HG03457 (cell line): ENCODE results near the gene HAND1.
A peak's percentile ranks its signal among the peaks of the same experiment; 100 is the strongest.

Experiments
- ATAC-seq: cut with Tn5 transposase; IDR thresholded peaks from one replicate; pipeline ENCODE4 v1.9.1; 2021; ENCODE audit warnings: moderate number of reproducible peaks; ENCODE audit not compliant: unreplicated experiment

The HAND1 gene

GRCh38 chr5:154506049-154506715 is 28.2 kb upstream of the HAND1 start:
- no peak for ATAC-seq

GRCh38 chr5:154505567-154505966 is 27.5 kb upstream of the HAND1 start:
- ATAC-seq: no peak

GRCh38 chr5:154503698-154504039 is 25.6 kb upstream of the HAND1 start:
- no peak for ATAC-seq

GRCh38 chr5:154502180-154502579 is 24.2 kb upstream of the HAND1 start:
- no peak for ATAC-seq

GRCh38 chr5:154501566-154501965 is 23.5 kb upstream of the HAND1 start:
- no peak for ATAC-seq

- no peak for ATAC-seq
Observed at GRCh38 chr5:154498994-154499393, 21.0 kb upstream of the HAND1 start.

- ATAC-seq: no peak
Observed at GRCh38 chr5:154498591-154498990, 20.6 kb upstream of the HAND1 start.

GRCh38 chr5:154494036-154494435 is 16.0 kb upstream of the HAND1 start:
- no peak for ATAC-seq

- ATAC-seq: no peak
Observed at GRCh38 chr5:154493274-154493673, 15.2 kb upstream of the HAND1 start.

GRCh38 chr5:154491941-154492340 is 13.9 kb upstream of the HAND1 start:
- no peak for ATAC-seq

- peak; percentile 98 for ATAC-seq
Observed at GRCh38 chr5:154487541-154487940, 9.5 kb upstream of the HAND1 start.

- ATAC-seq: no peak
Observed at GRCh38 chr5:154486427-154486866, 8.4 kb upstream of the HAND1 start.

- no peak for ATAC-seq
Observed at GRCh38 chr5:154485850-154486426, 7.9 kb upstream of the HAND1 start.

GRCh38 chr5:154485096-154485491 is 7.1 kb upstream of the HAND1 start:
- no peak for ATAC-seq

- no peak for ATAC-seq
Observed at GRCh38 chr5:154484393-154485095, 6.5 kb upstream of the HAND1 start.

GRCh38 chr5:154483654-154484392 is 5.8 kb upstream of the HAND1 start:
- ATAC-seq: no peak

GRCh38 chr5:154482528-154483449 is 4.8 kb upstream of the HAND1 start:
- no peak for ATAC-seq

GRCh38 chr5:154481584-154482381 is 3.8 kb upstream of the HAND1 start:
- no peak for ATAC-seq

- no peak for ATAC-seq
Observed at GRCh38 chr5:154480847-154481246, 2.8 kb upstream of the HAND1 start.
